HG03280 (cell line): ENCODE results near the gene MUC6.

ENCODE experiments used
- ATAC-seq: cut with Tn5 transposase; IDR thresholded peaks from one replicate; pipeline ENCODE4 v1.9.1; 2021; ENCODE audit warnings: mild to moderate bottlenecking, moderate library complexity; ENCODE audit not compliant: unreplicated experiment

MUC6 gene

DNA sequence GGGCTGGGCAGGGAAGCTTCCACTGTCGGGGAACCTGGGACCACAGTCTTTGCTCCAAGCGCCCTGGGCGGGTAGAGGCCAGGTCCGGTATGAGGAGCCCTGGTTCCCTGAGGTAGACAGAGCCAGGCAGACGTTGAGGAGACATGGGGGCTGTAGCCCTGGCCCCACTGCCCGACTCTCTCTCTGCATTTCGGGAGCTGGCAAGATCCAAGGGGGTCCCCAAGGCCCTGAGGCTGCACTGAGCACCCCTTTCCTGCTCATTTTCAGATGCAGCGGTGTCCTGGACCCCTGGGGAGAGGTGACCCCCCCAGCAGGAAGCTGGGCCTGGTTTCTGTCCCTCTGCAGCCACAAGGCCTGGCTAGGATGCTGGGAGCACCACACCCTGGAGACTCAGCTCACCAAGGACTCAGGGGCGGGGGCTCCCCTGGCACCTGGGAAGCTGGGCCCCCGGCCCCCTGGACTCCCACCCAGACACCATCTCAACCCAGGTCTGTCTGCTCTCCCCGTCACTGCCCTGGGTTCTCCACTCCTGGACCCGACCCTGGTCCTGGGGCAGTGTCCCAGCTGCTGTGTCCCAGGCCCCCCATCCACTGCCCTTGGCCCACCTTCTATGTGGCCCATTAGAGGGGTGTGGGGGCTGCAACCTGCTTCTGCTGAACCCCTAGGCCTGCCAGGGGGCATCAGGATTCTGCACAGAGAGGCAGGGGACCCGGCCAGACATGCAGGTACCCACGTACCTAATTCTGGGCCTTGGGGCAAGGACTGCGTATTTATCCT, 15.0 kb upstream of the MUC6 start:
- ATAC-seq: no peak

- ATAC-seq: peak; percentile 80
These were observed 14.2 kb upstream of the MUC6 start for GRCh38 chr11:1050581-1051355.

GRCh38 chr11:1049911-1050580, 13.5 kb upstream of the MUC6 start:
- ATAC-seq: no peak

- no peak for ATAC-seq
These were observed 12.9 kb upstream of the MUC6 start for GRCh38 chr11:1049431-1049891.

- ATAC-seq: no peak
These were observed 12.5 kb upstream of the MUC6 start for GRCh38 chr11:1049071-1049405.

DNA sequence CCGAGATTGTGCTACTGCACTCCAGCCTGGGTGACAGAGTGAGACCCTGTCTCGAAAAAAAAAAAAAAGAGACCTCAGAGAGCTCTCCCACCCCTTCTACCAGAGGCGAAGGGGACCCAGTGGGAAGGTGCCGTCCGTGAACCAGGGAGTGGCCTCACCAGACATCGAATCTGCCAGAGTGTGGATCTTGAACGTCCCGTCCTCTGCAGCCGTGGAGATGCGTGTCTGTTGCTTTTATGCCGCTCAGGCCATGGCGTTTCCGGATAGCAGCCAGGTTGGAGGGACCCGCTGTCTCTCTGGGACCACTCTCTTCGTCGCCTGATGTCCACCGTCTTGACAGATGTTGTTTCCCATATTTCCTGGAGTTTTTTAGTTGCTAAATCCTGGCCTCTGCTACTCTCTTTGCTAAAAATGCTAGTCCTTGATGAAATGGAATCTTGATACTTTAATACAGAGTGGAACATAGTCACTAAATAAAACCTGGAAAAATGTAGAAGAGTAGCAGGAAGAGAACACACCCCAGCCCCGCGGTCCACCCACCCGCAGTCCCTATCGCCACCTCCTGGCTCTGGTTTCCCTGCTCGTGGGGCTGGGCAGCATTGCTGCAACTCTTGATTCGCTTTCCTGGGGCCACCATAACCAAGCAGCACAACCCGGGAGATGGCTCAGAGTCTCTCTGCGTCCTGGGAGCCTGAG, 12.0 kb upstream of the MUC6 start:
- ATAC-seq: no peak

GRCh38 chr11:1047595-1048156, 11.2 kb upstream of the MUC6 start:
- ATAC-seq: no peak

GRCh38 chr11:1044160-1044559, 7.6 kb upstream of the MUC6 start:
- no peak for ATAC-seq

DNA sequence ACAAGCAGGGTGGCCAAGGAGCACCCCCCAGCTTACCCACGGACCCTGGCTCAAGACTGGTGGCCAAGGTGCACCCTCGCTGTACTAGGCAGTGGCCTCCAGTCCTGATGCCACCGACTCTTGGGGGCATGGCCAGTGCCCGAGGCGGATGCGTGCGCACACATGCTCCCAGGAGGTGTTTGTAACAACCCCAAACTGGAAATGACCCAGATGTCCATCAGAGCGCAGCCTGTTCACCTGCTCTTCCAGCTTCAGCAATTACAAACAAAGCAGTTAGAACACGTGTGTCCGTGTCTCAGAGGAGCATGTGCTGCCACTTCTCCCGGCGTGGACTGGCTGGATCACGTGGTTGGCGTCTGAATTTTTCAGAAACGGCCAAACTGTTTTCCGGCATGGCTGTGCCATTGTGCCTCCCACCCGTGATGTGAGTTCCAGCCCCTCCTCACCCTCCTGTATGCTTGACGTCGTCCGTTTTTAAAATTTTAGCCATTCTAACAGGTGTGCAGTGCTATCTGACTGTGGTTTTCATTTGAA, 7.1 kb upstream of the MUC6 start:
- no peak for ATAC-seq

DNA sequence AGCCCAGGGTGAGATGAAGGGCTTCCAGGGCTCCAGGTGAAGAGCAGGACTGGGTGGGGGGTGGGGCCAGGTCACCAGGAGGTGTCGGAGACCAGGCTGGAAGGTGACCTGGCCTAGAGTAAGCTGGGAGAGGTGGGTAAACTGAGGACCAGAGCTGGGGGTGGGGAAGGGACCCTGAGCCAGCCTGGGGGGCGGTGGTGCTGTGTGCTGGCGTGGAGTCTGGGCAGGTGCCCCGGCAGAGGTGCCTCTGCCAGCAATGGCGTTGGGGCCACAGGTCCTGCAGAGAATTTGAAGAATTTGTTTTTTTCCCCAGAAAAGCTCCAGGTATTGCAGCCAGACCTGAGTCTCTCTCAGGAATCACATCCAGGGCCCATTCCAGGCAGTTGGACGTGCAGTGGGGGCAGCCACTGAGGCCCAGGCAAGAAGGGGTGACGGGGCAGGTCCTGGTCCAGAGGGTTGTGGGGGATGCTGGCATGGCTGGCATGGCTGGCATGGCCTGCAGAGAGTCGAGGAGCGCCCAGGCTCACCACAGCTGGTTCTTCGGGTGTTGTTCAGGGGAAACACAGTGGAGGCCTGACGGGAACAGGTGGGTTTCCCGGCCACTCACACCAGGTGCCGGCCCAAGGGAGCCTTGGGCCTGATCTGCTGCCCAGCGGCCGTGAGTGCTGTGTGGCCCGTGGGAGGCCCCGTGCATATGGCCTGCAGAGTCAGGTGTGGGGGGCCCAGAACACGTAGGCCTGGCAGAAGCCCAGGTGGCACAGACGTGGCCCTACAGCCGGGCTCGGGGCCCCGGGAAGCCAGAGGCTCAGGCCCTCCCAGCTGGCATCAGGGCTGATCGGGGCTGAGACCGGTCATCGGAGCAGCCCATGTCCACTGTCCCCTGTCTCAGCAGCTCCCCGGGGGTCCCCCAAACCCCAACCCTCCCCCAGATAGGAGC, 6.4 kb upstream of the MUC6 start:
- no peak for ATAC-seq

DNA sequence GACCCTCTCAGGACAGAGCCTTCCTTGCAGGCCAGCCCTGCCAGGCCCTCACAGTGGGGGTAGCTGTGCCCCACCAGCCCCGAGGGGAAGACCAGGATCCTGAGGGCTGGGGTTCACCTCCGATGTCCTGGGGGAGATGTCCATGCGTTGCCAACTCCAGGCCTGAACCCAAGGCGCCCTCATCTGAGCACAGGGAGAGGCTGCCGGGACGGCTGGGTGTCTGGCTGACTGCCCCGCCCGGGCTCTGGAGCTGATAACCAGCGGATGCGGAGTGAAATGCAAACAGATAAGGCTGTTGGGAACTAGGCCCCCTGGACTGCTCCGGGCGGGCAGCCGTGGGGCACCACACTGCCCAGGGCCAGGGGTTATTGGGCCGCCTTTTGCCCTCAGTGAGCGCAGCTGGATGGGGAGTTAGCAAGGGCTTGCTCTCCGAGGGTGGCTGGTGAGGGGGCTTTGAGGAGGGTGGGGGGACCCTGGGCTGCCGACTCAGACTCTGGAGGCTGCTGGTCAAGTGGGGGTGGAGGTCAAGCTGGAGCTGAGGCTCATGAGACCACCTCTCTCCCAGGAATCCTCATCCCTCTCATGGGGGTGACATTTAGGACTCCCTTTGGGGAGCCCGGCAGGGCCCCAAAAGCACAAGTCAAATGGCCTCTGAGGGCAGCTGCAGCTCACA, 5.6 kb upstream of the MUC6 start:
- no peak for ATAC-seq

GRCh38 chr11:1041471-1041870, 5.0 kb upstream of the MUC6 start:
- ATAC-seq: no peak

DNA sequence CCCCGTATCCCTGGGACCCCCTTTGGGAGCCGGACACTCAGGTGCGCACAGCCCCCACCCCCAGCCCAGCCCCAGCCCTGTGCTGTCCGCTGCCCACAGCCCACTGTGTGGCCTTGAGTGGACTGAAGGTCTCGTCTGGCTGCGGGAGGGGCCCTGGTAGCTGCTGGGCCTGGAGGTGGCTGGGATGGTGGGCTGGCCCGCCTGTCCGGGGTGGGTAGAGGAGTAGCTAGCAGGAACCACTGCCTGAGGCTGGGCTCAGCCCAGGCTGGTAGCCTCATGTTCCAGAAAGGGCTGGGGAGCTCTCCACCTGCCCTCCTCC, 4.6 kb upstream of the MUC6 start:
- no peak for ATAC-seq

DNA sequence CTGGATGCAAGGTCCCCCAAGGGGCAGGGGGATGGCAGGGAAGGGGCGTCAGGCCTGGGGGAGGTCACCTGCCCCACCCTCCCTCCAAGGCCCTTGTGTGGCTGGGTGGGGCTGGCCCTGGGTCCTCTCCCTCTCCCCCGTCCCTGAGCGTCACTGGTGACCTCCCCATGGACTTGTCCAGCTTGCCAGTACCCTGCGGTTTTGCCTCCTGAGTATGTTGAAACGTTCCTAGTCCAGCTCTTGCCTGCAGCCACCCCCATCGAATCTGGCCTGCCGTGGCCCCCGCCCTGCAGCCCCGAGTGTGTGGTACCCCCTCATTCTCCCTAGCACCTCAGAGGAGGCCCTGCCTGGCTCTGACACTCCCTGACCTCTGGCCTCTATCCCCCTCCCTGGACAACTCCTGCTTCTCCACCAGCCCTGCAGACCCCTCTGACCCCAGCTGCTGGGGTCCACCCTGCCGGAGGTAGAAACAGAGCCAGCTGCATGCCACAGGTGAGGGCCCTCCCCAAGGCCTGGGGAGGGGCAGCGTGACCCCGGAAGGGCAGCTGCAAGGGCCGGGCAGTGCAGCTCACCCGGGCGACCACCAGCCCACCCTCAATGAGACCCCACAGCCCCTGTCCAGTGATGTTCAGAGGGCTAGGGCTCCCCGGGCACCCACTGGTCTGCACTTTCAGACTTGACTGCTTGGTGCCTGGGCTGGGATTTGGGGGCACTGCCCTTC, 4.1 kb upstream of the MUC6 start:
- no peak for ATAC-seq

- ATAC-seq: no peak
These were observed 3.2 kb upstream of the MUC6 start for GRCh38 chr11:1039481-1040427.

GRCh38 chr11:1038921-1039320, 2.4 kb upstream of the MUC6 start:
- no peak for ATAC-seq

DNA sequence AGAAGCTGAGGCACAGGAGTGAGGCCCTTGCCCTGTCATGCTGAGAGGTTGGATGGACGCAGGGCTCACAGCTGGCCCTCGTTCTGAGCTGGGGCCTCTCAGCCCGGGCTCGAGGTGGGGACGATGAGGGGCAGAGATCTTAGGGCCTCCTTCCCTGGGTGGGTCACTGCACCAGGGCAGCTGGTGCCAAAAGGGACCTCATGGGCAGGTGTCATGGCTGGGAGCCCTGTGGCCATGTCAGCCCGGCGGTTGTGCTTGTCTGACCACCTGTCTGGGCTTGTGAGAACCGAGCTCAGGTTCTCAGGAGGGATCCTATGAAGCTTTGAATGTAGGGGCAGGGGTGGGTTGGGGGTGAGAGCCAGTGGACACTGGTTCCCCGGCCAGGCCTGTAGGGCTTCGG, 1.8 kb upstream of the MUC6 start:
- no peak for ATAC-seq
